Measurements from ENCODE around the gene TOM1L2. TPM values are rescaled to one million over a fixed set of nuclear protein-coding genes. Genes with fewer than 3 reads are reported as not detected.
"Not testable (repeated sequence)": the region's sequence is repeated elsewhere in the genome, so short reads cannot be mapped to it uniquely, and the experiment has no call there.

Gene TOM1L2
- total RNA-seq, 2 donors from 2014 or later = 55.2 to 60.8 TPM

DNA sequence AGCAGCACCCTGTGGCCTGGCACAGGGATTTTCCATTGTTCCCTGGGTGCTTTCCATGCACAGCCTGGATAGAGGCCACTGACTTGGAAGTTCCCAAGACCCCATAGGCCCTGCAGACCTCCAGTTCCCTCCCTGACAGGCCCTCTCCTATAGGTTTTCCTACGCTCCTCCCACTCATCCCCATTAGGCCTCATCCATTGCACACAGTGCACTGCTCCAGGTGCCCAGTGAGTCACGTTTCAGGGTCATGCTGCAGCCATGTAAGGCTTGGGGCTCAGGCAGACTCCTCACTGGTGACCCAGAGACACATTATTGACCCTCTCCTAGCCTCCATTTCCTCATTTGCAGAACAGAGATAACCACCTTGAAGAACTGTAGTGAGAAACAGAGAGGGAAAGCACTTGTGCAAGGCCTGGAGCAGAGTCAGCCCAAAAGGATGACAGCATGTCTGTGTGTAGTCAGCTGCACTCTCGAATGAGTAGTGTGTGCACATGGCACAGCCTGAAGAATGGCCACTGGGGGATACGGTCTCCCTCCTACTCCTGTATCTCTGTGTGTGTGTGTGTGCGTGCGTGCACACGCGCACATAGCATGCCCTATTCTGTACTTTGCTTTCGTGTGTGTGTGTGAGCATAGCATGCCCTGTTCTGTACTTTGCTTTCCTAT lies 27.3 kb upstream of the TOM1L2 start:
- intact Hi-C loops (cut with DNase I) = no loop called here
- DNase-seq (ENCODE audit: low spot score) = no peak

DNA sequence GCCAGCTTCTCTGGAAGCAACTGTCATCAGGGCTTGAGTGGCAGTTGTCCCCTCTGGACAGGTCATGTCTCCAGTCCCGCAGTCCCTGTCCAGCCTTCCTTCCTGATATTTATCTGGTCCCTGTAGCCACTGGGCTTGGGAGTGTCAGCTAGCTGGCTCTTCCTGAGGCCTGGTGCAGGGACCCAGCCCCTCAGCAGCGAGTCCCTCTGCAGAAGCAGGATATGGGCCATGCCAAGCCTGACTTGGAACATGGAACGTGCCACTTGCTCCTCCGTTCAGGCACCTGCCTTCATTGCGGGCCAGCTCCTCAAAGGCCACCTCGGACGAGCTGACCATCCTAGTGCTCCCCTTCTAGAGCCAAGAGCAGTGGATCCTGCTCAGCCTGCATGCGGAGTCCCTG lies 26.7 kb upstream of the TOM1L2 start:
- no peak for DNase-seq (ENCODE audit: low spot score)
- intact Hi-C loops (cut with DNase I) = no loop called here

DNA sequence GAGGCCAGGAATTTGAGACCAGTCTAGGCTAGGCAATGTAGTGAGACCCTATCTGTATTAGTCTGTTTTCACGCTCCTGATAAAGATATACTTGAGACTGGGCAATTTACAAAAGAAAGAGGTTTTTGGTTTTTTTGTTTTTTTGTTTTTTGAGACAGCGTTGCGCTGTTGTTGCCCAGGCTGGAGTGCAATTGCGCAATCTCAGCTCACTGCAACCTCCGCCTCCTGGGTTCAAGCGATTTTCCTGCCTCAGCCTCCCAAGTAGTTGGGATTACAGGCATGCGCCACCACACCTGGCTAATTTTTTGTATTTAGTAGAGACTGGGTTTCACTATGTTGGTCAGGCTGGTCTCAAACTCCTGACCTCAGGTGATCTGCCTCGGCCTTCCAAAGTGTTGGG lies 23.7 kb upstream of the TOM1L2 start:
- intact Hi-C loops (cut with DNase I); DNase-seq (ENCODE audit: low spot score): not testable (repeated sequence)

DNA sequence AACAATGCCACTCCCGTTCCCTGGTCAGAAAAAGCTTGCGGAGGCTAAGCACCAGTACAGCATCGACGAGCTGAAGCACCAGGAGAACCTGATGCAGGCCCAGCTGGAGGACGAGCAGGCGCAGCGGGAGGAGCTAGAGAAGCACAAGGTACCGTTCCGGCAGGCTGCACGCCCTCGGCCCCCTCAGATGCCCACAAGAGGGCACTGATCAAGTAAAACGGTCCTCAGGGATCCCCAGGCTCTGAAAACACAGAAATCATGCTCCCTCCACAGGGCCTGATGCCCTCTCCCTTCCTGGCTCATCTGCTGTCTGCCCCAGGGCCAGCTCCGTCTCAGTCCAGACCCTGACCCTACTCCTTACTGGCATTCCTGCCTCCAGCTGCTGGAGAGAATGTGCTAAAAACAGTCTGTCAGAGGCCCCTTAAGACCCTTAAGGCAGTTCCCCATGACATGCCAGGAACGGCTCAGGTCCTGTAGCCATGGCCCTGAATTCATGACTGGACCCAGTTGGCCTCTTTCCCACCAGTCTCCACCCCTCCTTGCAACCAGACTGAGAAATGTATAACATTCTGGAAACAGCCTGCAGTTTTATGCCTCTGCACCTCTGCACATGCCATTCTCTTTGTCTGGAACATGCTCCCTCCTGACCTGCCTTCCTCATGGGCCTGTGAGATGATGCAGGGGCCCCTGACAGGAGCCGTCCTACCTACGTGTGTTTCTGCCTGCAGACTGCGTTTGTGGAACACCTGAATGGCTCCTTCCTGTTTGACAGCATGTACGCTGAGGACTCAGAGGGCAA lies 22.3 kb upstream of the TOM1L2 start:
- intact Hi-C loops (cut with DNase I) = no loop called here
- peak; percentile 69 for DNase-seq (ENCODE audit: low spot score)

DNA sequence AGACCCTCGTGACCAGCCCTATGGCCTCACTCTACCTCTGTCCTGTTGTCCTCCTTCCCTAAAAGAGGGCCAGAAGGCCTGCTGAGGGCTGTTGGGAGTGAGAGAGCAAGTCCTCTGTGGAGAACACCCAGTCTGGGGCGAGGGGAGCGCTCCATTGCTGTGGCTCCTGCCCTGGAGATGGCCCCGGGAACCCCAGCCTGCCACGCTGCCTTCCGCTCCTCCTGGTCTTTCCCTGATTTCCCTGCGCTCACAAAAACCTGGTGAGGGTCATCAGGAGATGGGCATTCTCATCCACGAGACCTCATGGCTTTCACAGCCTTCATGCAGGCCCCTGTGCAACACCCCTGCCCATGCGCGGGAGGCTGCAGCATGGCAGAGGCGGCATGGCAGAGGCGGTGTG lies 21.7 kb upstream of the TOM1L2 start:
- no peak for DNase-seq (ENCODE audit: low spot score)
- intact Hi-C loops (cut with DNase I) = no loop called here

DNA sequence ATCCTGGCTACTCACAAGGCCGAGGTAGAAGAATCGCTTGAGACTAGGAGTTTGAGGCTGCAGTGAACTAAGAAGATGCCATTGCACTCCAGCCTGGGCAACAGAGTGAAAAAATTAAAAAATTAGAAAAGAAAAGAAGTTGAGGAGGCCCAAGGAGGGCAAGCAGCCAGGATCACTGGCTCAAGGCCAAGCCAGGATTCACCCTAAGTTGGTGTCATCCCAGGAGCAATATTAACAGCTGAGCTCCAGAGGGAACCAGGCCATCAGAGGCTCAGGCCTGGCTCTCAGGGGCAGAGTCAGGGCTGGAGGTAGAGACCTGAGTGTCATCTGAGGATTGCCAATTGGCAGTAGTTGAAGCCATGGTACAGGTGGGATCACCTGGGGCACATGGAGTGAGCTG lies 21.2 kb upstream of the TOM1L2 start:
- peak; percentile 29 for DNase-seq (ENCODE audit: low spot score)
- intact Hi-C loops (cut with DNase I) = no loop called here

DNA sequence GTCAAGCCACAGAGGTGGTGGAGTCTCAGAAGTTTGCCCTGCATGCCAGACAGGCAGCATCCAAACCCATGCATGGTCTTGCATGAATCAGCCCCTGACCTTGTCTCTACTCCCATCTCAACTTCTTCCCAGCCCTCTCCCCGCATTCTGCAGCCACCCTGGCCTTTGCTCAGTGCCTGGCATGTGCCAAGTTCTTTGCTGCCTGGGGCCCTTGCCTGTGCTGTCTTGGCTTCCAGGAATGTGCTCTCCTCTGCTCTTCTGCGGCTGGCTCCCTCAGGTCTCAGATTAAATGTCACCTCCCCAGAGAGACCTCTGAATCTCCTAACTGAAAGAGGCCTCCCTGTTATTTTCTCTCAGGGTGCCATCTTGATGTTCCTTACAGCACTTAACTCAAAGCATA lies 18.1 kb upstream of the TOM1L2 start:
- DNase-seq (ENCODE audit: low spot score) = no peak
- intact Hi-C loops (cut with DNase I) = no loop called here

DNA sequence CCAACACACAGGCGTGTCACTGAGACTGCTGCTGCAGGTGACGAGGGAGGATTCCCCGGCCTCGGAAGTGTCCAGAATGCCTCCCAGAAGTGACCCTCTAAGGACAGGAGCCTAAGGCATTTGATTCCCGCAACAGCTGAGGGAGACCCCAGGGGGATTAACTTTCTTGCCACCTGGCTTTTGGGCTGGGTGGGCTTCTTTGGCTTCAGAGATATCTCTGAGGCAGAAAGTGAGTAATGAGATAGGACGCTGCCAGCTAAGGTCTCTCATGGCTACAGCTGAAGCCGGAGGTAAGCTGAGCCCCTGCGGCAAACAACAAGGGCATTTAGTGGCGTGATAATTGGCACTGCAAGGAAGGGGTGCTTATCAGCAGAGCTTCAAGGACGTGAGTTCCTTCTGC lies 17.4 kb upstream of the TOM1L2 start:
- peak; percentile 45 for DNase-seq (ENCODE audit: low spot score)
- intact Hi-C loops (cut with DNase I) = no loop called here

DNA sequence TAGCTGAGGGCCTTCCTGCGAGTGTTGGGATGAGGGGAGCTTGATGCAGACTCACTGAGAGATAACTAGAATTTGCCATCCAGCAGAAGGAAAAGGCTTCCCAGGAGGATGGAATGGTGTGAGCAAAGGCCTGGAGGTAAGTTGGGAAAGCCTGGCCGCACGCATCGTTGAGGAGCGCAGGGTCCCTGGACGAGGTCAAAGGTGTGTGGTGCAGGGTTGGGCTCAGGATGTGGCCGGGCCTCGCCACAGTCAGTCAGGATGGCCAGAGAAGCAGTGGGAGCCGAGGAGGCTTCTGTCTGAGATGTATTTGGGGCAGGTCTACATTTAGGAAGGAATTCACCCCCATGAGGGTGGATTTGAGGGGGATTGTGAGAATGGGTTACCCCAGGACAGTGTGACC lies 16.9 kb upstream of the TOM1L2 start:
- intact Hi-C loops (cut with DNase I) = no loop called here
- peak; percentile 68 for DNase-seq (ENCODE audit: low spot score)

DNA sequence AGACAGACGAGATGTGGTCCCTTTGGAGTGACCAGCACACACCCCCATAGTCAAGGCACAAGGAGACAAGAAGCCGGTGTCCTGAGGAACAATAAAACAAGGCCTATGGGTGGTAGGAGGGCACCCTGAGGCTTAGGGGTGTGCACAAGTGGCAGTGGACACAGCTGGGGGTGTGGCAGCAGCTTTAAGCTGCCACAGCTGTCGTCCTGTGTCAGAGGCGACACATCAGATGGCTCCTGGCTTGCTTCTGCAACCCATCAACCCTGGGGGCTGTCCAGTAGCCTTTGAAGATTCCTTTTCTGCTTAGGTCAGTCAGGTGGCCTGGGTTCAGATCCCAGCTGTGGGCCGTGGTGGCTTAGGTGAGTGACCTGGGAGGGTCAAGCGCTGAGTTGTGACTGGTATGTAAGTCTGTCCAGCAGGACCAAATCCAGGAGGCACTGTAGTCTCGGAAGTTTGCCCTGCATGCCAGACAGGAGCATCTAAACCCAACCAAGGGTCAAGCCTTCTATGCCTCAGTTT lies 16.3 kb upstream of the TOM1L2 start:
- intact Hi-C loops (cut with DNase I) = no loop called here
- peak; percentile 30 for DNase-seq (ENCODE audit: low spot score)

DNA sequence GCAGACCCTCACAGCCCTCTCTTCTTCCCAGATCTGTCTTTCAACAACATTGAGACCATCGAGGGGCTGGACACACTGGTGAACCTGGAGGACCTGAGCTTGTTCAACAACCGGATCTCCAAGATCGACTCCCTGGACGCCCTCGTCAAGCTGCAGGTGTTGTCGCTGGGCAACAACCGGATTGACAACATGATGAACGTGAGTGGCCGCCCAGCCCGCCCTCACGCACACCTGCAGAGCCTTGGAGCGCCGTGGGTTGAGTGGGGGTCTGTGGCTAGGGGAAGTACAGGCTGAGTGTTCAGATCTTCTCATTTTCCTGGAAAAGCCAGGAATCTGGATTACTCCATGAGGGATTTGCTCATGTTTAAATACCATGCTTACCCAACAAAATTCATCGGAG lies 15.7 kb upstream of the TOM1L2 start:
- intact Hi-C loops (cut with DNase I) = no loop called here
- DNase-seq (ENCODE audit: low spot score) = no peak

DNA sequence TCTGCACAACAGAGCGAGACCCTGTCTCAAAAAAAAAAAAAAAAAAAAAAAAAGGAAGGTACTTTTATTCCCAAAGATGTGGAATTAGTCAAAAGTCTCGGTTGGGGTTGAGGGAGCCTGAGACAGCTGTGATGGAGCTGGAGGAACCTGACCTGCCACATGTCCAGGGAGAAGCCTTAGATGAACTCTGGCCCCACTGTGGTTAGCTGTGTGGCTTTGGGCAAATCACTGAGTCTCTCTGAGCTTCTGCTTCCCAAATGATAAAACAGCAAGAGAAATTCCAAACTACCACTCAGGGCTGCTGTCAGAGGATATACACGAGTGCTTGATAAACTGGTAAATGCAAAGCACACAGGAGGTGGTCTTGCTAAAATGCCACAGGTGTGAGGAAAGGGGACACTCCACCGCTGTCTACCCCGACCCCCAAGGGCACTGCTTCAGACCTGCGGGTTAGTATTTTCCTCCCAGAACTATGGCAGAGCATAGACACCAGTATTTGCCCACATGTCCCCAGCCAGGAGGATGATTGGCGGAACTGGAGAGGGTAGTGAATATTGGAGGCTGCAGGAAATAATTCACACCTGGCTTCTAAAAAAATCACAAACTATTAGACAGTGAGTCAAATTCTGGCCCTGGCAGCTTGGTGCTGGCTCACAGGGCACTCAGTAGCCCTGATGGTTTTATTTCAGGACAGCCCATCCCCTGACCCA lies 15.1 kb upstream of the TOM1L2 start:
- intact Hi-C loops (cut with DNase I) = no loop called here
- no peak for DNase-seq (ENCODE audit: low spot score)

DNA sequence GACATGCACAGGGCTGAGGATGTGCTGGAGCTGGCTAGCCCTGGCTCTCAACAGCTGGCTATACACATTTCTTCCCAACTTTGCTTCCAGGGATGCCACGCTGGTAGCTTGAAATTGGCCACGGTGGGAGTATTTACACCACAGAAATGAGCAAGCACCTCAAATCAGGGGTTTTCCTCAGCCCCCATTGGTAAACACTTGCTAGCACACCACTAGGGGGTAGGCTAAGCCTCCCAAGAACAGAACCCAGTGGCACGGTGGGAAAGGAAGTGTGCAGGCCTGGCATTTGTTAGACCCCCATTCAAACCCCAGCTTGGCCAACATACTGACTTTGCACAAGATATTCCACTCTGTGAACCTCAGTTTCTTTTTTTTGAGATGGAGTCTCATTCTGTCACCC lies 13.4 kb upstream of the TOM1L2 start:
- intact Hi-C loops (cut with DNase I) = no loop called here
- no peak for DNase-seq (ENCODE audit: low spot score)

DNA sequence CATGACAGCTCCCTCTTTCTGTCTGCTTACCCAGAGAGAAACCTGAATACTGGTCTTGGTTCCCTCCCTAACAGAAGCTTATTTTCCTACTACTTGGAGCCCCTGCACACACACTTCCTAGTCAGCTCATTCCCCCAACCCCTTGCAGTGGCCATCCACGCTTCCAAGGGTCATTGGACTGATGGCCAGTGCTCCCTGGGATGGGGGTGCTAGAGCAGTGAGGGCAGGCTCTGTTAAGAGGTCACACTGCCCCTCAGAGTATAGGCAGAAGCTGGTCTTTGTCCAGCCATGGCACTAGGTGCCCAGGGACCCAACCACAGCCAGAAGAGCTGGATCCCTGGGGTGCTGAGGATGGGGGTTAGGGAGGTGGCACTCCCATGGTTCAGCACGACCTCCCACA lies 13.0 kb upstream of the TOM1L2 start:
- DNase-seq (ENCODE audit: low spot score) = no peak
- intact Hi-C loops (cut with DNase I) = no loop called here

DNA sequence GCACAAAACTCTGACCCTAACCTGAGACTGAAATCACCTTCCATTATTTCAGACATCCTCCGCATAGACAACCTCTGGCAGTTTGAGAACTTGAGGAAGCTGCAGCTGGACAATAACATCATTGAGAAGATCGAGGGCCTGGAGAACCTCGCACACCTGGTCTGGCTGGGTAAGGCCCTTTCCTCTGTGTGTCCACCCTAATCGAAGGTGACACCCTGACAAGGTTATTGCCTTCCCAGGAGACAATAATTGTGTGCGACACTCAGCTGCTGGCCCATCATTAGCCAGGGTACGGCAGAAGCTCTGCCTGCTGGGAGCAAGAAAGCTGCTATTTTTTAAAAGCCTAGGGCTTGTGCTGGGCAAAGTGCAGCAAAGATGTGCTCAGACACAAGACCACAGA lies 11.6 kb upstream of the TOM1L2 start:
- no peak for DNase-seq (ENCODE audit: low spot score)
- intact Hi-C loops (cut with DNase I) = no loop called here

DNA sequence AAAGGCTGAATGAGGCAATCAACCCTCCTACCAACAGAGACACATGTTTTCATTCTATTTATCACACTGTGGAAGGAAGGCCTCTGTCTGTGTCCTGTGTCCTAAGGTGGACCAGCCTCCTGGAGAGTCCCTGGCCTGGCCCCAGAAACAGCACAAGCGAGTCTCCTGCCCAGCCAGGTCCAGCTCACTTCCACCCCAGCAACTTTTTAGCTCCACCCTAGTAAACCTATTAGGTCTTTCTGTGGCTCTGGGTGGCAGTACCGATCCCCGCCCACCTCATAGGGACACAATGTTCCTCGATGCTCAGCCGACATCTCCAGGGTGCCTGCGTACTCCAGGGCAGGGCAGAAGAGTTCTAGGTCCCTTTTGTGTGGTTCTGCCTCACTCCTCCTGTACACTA lies 11.2 kb upstream of the TOM1L2 start:
- DNase-seq (ENCODE audit: low spot score) = no peak
- intact Hi-C loops (cut with DNase I) = no loop called here

DNA sequence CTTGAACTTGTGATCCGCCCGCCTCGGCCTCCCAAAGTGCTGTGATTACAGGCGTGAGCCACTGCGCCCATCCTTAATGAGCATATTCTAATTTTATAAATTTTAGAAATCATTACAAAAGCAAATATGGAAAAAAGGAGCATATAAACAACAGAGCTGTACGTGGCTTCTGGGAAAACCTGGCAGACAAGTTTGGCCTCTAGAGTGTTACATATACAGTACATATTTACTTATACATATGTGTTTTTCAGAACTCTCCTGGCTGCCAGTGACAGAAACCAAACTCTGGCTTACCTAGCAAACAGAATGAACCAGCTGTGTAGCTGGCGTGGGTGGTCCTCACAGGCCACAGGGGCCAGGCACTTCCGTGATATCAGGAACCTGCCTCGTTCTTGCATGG lies 10.6 kb upstream of the TOM1L2 start:
- intact Hi-C loops (cut with DNase I) = no loop called here
- DNase-seq (ENCODE audit: low spot score) = no peak

DNA sequence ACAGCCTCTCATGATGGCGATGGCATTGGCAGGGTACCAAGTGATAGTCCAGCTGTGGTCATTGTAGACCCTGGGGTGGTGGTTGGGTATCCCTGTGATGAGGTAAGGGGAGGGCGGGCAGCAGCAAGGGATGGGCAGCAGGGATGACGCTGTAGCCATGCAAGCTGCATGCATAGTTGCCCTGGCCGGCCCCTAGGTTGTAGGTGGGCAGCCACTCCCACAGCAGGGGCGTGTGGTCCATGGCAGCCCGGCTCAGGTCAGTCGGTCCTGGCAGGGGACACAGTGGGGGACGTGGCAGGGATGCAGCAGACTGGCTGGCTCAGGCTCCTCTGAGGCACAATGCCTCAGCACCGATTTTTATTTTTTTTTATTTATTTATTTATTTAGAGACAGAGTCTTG lies 9.1 kb upstream of the TOM1L2 start:
- DNase-seq (ENCODE audit: low spot score) = no peak
- intact Hi-C loops (cut with DNase I) = no loop called here

DNA sequence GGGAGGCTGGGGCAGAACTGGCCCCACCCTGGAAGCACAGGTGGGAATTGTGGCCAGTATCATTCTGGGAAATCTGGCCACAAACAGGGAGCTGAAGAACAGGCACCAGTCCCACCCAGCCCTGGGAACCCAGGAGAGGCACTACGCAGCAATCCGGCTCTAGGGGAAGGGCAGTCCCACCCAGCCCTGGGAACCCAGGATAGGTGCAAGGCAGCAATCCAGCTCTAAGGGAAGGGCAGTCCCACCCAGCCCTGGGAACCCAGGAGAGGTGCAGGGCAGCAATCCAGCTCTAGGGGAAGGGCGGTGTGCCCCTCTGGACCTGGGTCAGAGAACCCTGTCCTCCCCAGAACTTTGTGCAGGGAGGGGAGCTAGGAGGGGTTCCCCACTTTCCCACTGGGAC lies 7.6 kb upstream of the TOM1L2 start:
- intact Hi-C loops (cut with DNase I) = no loop called here
- DNase-seq (ENCODE audit: low spot score) = no peak

Measured in posterior vena cava (tissue), 2 donors.